HFF-Myc (cell line): ENCODE results near the gene RIN3.
"Not testable (repeated sequence)": the region's sequence is repeated elsewhere in the genome, so short reads cannot be mapped to it uniquely, and the experiment has no call there.

Experiments
- DNase-seq: peaks from one replicate; pipeline ENCODE4 v3.0.0-alpha.2; 2011; ENCODE audit warnings: low read depth; ENCODE audit errors: extremely low read depth
- H3K4me3 ChIP-seq: replicated peaks from 2 replicates; pipeline ENCODE4 v1.5.1; 2011; ENCODE audit warnings: low read depth, mild to moderate bottlenecking, control low read depth, low read length
- CTCF ChIP-seq: IDR thresholded peaks from 2 replicates; pipeline ENCODE4 v1.5.1; 2012; ENCODE audit warnings: mild to moderate bottlenecking, low read depth, low read length, control low read depth; ENCODE audit errors: missing control alignments

RIN3 gene

GRCh38 chr14:92637864-92638263 lies 124.3 kb downstream of the RIN3 start:
- no peak for TF ChIP-seq CTCF
- no peak for DNase-seq
- H3K4me3 ChIP-seq = no peak overlapping the region

GRCh38 chr14:92638266-92638665 lies 124.7 kb downstream of the RIN3 start:
- TF ChIP-seq CTCF = no peak
- DNase-seq = no peak
- H3K4me3 ChIP-seq = no peak overlapping the region

- DNase-seq = no peak
- no peak for TF ChIP-seq CTCF
Measured at GRCh38 chr14:92638904-92639303, 125.3 kb downstream of the RIN3 start.

GRCh38 chr14:92639472-92640117 lies 126.0 kb downstream of the RIN3 start:
- H3K4me3 ChIP-seq, DNase-seq: not testable (repeated sequence)

More at GRCh38 chr14:92638904-92639303, 125.3 kb downstream of the RIN3 start:
- H3K4me3 ChIP-seq = no peak overlapping the region

- no peak overlapping the region for H3K4me3 ChIP-seq
- no peak for DNase-seq
- TF ChIP-seq CTCF = no peak
Measured at GRCh38 chr14:92641306-92641705, 127.7 kb downstream of the RIN3 start.

GRCh38 chr14:92644171-92644969 lies 130.8 kb downstream of the RIN3 start:
- TF ChIP-seq CTCF = no peak
- no peak overlapping the region for H3K4me3 ChIP-seq
- no peak for DNase-seq

GRCh38 chr14:92644970-92645515 lies 131.5 kb downstream of the RIN3 start:
- H3K4me3 ChIP-seq = no peak overlapping the region
- TF ChIP-seq CTCF = no peak
- no peak for DNase-seq
